Parathyroid adenoma (tissue), 2 donors: ENCODE results near the gene TECTB.

ENCODE experiments used
- H2AFZ ChIP-seq: fragments of 300-600 bp; sonication (generic); one replicate; pipeline ENCODE4 v1.7.0; 2017; ENCODE audit warnings: antibody characterized with exemption, mild to moderate bottlenecking
- H3K27ac ChIP-seq: fragments of 300-600 bp; sonication (generic); one replicate; pipeline ENCODE4 v1.7.0; 2017
- H3K27me3 ChIP-seq: fragments of 300-600 bp; sonication (generic); one replicate; pipeline ENCODE4 v1.7.0; 2017; ENCODE audit warnings: low read length; ENCODE audit not compliant: control insufficient read depth, insufficient read depth
- H3K36me3 ChIP-seq: fragments of 300-600 bp; sonication (generic); one replicate; pipeline ENCODE4 v1.7.0; 2017; ENCODE audit warnings: low read length; ENCODE audit not compliant: control insufficient read depth, insufficient read depth
- H3K4me1 ChIP-seq: fragments of 300-600 bp; sonication (generic); one replicate; pipeline ENCODE4 v1.7.0; 2017; ENCODE audit warnings: control low read depth
- H3K4me2 ChIP-seq: fragments of 300-600 bp; sonication (generic); one replicate; pipeline ENCODE4 v1.7.0; 2017; ENCODE audit warnings: low read length
- H3K4me3 ChIP-seq: fragments of 300-600 bp; sonication (generic); one replicate; pipeline ENCODE4 v1.7.0; 2017; ENCODE audit warnings: low read depth, low read length
- H3K79me2 ChIP-seq: fragments of 300-600 bp; sonication (generic); one replicate; pipeline ENCODE4 v1.7.0; 2017; ENCODE audit warnings: control low read depth
- H3K9ac ChIP-seq: fragments of 300-600 bp; sonication (generic); one replicate; pipeline ENCODE4 v1.7.0; 2017; ENCODE audit warnings: mild to moderate bottlenecking
- H3K9me3 ChIP-seq: fragments of 300-600 bp; sonication (generic); one replicate; pipeline ENCODE4 v1.7.0; 2017; ENCODE audit warnings: low read length; ENCODE audit not compliant: control insufficient read depth
- TF ChIP-seq, protein P1 (sequence below): fragments of 300-600 bp; sonication (generic); IDR thresholded peaks from one replicate; pipeline ENCODE4 v1.7.0; 2017; ENCODE audit warnings: antibody characterized with exemption, mild to moderate bottlenecking
- donor health status: primary hyperparathyroidism.

TECTB gene

GRCh38 chr10:112290054-112290373 lies 6.8 kb downstream of the TECTB start:
- H3K79me2 ChIP-seq = no peaks in the 10 kb centered on the region
- H3K4me3 ChIP-seq = no peak overlapping the region
- no peak overlapping the region for H2AFZ ChIP-seq
- no peak overlapping the region for H3K9ac ChIP-seq
- H3K36me3 ChIP-seq = no peaks in the 10 kb centered on the region
- H3K27ac ChIP-seq = no peak overlapping the region
- no peaks in the 10 kb centered on the region for H3K4me1 ChIP-seq
- no peaks in the 10 kb centered on the region for H3K9me3 ChIP-seq
- H3K4me2 ChIP-seq = no peak overlapping the region
- H3K27me3 ChIP-seq = no peaks in the 10 kb centered on the region
- TF ChIP-seq, protein P1, sequence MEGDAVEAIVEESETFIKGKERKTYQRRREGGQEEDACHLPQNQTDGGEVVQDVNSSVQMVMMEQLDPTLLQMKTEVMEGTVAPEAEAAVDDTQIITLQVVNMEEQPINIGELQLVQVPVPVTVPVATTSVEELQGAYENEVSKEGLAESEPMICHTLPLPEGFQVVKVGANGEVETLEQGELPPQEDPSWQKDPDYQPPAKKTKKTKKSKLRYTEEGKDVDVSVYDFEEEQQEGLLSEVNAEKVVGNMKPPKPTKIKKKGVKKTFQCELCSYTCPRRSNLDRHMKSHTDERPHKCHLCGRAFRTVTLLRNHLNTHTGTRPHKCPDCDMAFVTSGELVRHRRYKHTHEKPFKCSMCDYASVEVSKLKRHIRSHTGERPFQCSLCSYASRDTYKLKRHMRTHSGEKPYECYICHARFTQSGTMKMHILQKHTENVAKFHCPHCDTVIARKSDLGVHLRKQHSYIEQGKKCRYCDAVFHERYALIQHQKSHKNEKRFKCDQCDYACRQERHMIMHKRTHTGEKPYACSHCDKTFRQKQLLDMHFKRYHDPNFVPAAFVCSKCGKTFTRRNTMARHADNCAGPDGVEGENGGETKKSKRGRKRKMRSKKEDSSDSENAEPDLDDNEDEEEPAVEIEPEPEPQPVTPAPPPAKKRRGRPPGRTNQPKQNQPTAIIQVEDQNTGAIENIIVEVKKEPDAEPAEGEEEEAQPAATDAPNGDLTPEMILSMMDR = no peak

DNA sequence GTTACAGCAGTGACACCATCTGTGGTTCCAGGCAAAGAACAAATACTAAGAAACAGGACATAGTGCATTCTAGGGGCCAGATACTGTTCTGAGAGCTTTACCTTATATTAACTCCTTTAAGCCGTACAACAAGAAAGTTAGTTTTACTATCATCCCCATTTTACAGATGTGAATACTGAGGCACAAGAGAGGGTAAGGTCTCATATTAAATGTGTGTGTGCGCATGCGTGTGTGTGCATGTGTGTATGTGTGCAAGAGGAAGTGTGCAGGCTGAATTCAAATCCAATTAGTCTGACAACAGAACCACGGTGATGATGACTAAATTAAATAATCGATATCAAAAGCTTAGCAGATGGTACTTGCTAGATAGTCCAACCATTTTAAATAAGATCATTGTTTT lies 11.0 kb downstream of the TECTB start:
- Histone ChIP-seq H2AFZ (no peak overlapping the region), H3K4me2 (no peak overlapping the region), H3K27ac (no peak overlapping the region), H3K79me2 (no peaks in the 10 kb centered on the region), H3K9me3 (no peaks in the 10 kb centered on the region), H3K4me3 (no peak overlapping the region), H3K4me1 (no peaks in the 10 kb centered on the region), H3K27me3 (no peaks in the 10 kb centered on the region), H3K9ac (no peak overlapping the region), H3K36me3 (no peaks in the 10 kb centered on the region)
- TF ChIP-seq, protein P1 = no peak

- H3K4me1 ChIP-seq = no peaks in the 10 kb centered on the region
- H3K27me3 ChIP-seq = no peaks in the 10 kb centered on the region
- no peak overlapping the region for H3K4me2 ChIP-seq
- H3K36me3 ChIP-seq = no peaks in the 10 kb centered on the region
- no peaks in the 10 kb centered on the region for H3K79me2 ChIP-seq
- no peak overlapping the region for H3K4me3 ChIP-seq
- H3K9ac ChIP-seq = no peak overlapping the region
- no peak overlapping the region for H3K27ac ChIP-seq
- H2AFZ ChIP-seq = peak overlapping the region; percentile 5
- TF ChIP-seq, protein P1 = no peak
- H3K9me3 ChIP-seq = no peaks in the 10 kb centered on the region
Measured at GRCh38 chr10:112295853-112296830, 12.9 kb downstream of the TECTB start.

DNA sequence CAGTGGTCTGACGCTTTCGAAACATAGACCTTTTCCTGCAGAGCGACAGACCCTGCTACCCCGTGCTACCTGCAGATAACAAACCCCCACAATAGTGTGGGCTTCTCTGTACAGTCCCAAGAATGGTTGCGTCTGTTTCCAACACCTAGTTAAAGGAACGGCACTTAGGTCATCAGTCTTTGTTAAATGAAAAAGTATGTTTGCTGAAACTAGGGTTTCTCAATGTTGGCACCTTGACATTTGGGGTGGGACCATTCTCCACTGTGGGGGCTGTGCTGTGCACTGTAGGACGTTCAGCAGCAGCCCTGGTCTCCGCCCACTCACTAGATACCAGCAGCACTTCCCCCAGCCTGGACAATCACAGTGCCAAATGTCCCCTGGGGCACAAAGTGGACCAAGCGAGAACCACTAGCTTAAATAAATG lies 13.7 kb downstream of the TECTB start:
- no peak overlapping the region for H3K4me3 ChIP-seq
- H3K27ac ChIP-seq = no peak overlapping the region
- TF ChIP-seq, protein P1 = no peak
- H3K79me2 ChIP-seq = no peaks in the 10 kb centered on the region
- H3K9ac ChIP-seq = no peak overlapping the region
- no peaks in the 10 kb centered on the region for H3K27me3 ChIP-seq
- H3K36me3 ChIP-seq = no peaks in the 10 kb centered on the region
- no peak overlapping the region for H3K4me2 ChIP-seq
- H3K4me1 ChIP-seq = no peaks in the 10 kb centered on the region
- H2AFZ ChIP-seq = no peak overlapping the region
- H3K9me3 ChIP-seq = no peaks in the 10 kb centered on the region

DNA sequence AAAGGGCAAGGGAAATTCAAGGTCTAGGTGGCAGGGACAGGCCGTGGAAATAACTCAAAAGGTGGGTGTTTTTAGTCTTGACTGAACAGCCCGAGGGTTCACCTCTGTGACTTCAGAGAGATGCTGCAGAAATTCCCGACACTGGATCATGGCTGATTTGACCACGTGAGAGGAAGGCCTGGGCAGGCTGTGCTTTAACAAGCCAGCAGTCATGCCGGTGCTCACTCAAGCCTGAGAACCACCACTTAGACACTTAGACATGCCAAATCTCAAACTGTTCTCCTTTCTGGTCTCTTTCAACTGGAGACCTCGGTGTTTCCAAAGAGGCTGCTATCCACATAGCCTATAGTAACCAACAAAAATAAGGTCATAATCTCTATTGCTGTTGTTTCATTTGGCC lies 15.4 kb downstream of the TECTB start:
- Histone ChIP-seq H3K4me3 (no peak overlapping the region), H2AFZ (no peak overlapping the region), H3K27me3 (no peaks in the 10 kb centered on the region), H3K36me3 (no peaks in the 10 kb centered on the region), H3K27ac (no peak overlapping the region), H3K79me2 (no peaks in the 10 kb centered on the region), H3K4me2 (no peak overlapping the region), H3K9ac (no peak overlapping the region), H3K4me1 (no peaks in the 10 kb centered on the region), H3K9me3 (no peaks in the 10 kb centered on the region)
- TF ChIP-seq, protein P1 = no peak
